ENCODE data around the gene DNAJC5. TPM values are rescaled to one million over a fixed set of nuclear protein-coding genes. Genes with fewer than 3 reads are reported as not detected.
"Not testable (repeated sequence)": the region's sequence is repeated elsewhere in the genome, so short reads cannot be mapped to it uniquely, and the experiment has no call there.

DNAJC5 gene
- total RNA-seq, 4 donors from 2014 or later: 58.7 to 89.5 (median 75.4) TPM

- Histone ChIP-seq H3K9me3 (no peaks in the 10 kb centered on the region), H3K27ac (peak overlapping the region in 2 of 4 donors; percentile 21 to 45), H3K4me3 (no peak overlapping the region), H3K4me1 (peaks cover 23 to 46% (median 23%) of the 10 kb centered on the region in 3 donors), H3K36me3 (peaks cover 0 to 30% (median 1%) of the 10 kb centered on the region in 3 donors), H3K27me3 (no peaks in the 10 kb centered on the region)
- TF ChIP-seq CTCF (IDR thresholded peaks at IDR 0.05): no peak
- no peak for TF ChIP-seq POLR2A (IDR thresholded peaks at IDR 0.05)
- intact Hi-C loops (cut with DNase I): loop anchor here (5.0 kb wide), 1 partner anchor 435 kb away; the partner anchor contains the start of gene PTK6
- WGBS, 2 donors: 68 to 77% methylated on average over 13 to 16 of the region's 18 CpGs
- no peak for DNase-seq
Measured at GRCh38 chr20:63972312-63973159, 77.6 kb downstream of the DNAJC5 start.

DNA sequence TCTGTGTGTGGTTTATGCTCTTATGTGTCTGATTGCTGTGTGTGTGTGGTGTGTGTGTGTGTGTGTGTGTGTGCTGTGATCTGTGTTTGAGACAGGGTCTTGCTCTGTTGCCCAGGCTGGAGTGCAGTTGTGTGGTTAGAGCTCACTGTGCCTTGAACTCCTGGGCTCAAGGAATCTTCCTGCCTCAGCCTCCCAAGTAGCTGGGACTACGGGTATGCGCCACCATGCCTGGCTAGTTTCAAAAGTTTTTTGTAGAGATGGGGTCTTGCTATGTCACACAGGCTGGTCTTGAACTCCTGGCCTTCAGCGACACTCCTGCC, 78.2 kb downstream of the DNAJC5 start:
- H3K9me3 ChIP-seq: no peaks in the 10 kb centered on the region
- H3K4me1 ChIP-seq: peaks cover 26 to 46% (median 29%) of the 10 kb centered on the region in 3 donors
- H3K27me3 ChIP-seq: no peaks in the 10 kb centered on the region
- H3K36me3 ChIP-seq: peaks cover 0 to 25% (median 0%) of the 10 kb centered on the region in 3 donors
- 90 to 100% methylated on average over 1 to 3 of the region's 3 CpGs for WGBS, 2 donors
- intact Hi-C loops (cut with DNase I): loop anchor here (5.0 kb wide), 1 partner anchor 436 kb away; the partner anchor contains the start of gene PTK6
- TF ChIP-seq CTCF (IDR thresholded peaks at IDR 0.05) (no peak), POLR2A (IDR thresholded peaks at IDR 0.05) (no peak)
- H3K27ac ChIP-seq: peak overlapping the region in 2 of 4 donors; percentile 64 to 78
- H3K4me3 ChIP-seq: no peak overlapping the region
- DNase-seq: no peak

GRCh38 chr20:63973636-63974401, 78.9 kb downstream of the DNAJC5 start:
- no peak for TF ChIP-seq POLR2A (IDR thresholded peaks at IDR 0.05)
- TF ChIP-seq CTCF (IDR thresholded peaks at IDR 0.05): peak; percentile 93 to 100 (median 96)
- peak overlapping the region in 3 of 4 donors; percentile 31 to 63 (median 35) for H3K4me3 ChIP-seq
- intact Hi-C loops (cut with DNase I): loop anchor here (5.0 kb wide), 1 partner anchor 437 kb away; the partner anchor contains the start of gene PTK6
- H3K27me3 ChIP-seq: no peaks in the 10 kb centered on the region
- no peak for DNase-seq
- peaks cover 0 to 24% (median 0%) of the 10 kb centered on the region in 3 donors for H3K36me3 ChIP-seq
- 8 to 29% methylated on average over 15 to 28 of the region's 37 CpGs for WGBS, 2 donors
- H3K4me1 ChIP-seq: peaks cover 25 to 46% (median 29%) of the 10 kb centered on the region in 3 donors
- peak overlapping the region in 3 of 4 donors; percentile 49 to 78 (median 64) for H3K27ac ChIP-seq
- H3K9me3 ChIP-seq: no peaks in the 10 kb centered on the region

- H3K27me3 ChIP-seq: no peaks in the 10 kb centered on the region
- WGBS, 2 donors: 58 to 67% methylated on average over 14 to 16 of the region's 19 CpGs
- peak overlapping the region in 2 of 4 donors; percentile 49 to 64 for H3K27ac ChIP-seq
- H3K4me1 ChIP-seq: peaks cover 23 to 49% (median 31%) of the 10 kb centered on the region in 3 donors
- intact Hi-C loops (cut with DNase I): loop anchor here (5.0 kb wide), 1 partner anchor 437 kb away; the partner anchor contains the start of gene PTK6
- no peak overlapping the region for H3K4me3 ChIP-seq
- TF ChIP-seq POLR2A (IDR thresholded peaks at IDR 0.05) (no peak), CTCF (IDR thresholded peaks at IDR 0.05) (no peak)
- H3K9me3 ChIP-seq: no peaks in the 10 kb centered on the region
- DNase-seq: no peak
- peaks cover 0 to 24% (median 0%) of the 10 kb centered on the region in 3 donors for H3K36me3 ChIP-seq
Measured at GRCh38 chr20:63974402-63975200, 79.7 kb downstream of the DNAJC5 start.

GRCh38 chr20:63976511-63976910, 81.6 kb downstream of the DNAJC5 start:
- 90 to 95% methylated on average over 6 to 7 of the region's 7 CpGs for WGBS, 2 donors
- not testable (repeated sequence) for H3K4me3 ChIP-seq
- H3K4me1 ChIP-seq: peaks cover 30 to 56% (median 37%) of the 10 kb centered on the region in 3 donors

More at GRCh38 chr20:63976511-63976910, 81.6 kb downstream of the DNAJC5 start:
- peaks cover 0 to 24% (median 0%) of the 10 kb centered on the region in 3 donors for H3K36me3 ChIP-seq
- DNase-seq; intact Hi-C loops (cut with DNase I); H3K9me3 ChIP-seq; H3K27ac ChIP-seq; H3K27me3 ChIP-seq: not testable (repeated sequence)
